IPS-18a (cell line): Measurements from ENCODE around the gene THAP11.

Source experiments
- H3K27ac ChIP-seq: one replicate; pipeline ENCODE4 v1.5.1; 2013; ENCODE audit warnings: low read length
- H3K27me3 ChIP-seq: one replicate; pipeline ENCODE4 v1.6.1; 2013; ENCODE audit warnings: mild to moderate bottlenecking, low read length; ENCODE audit not compliant: control insufficient read depth, insufficient read depth
- H3K36me3 ChIP-seq: one replicate; pipeline ENCODE4 v1.6.1; 2013; ENCODE audit warnings: low read depth, low read length; ENCODE audit not compliant: control insufficient read depth
- H3K4me1 ChIP-seq: one replicate; pipeline ENCODE4 v1.6.1; 2013; ENCODE audit warnings: low read depth, low read length; ENCODE audit not compliant: control insufficient read depth
- H3K4me3 ChIP-seq: one replicate; pipeline ENCODE4 v1.5.1; 2013; ENCODE audit warnings: low read length
- H3K9ac ChIP-seq: one replicate; pipeline ENCODE4 v1.6.1; 2013; ENCODE audit warnings: mild to moderate bottlenecking, low read length, moderate library complexity
- H3K9me3 ChIP-seq: one replicate; pipeline ENCODE4 v1.6.1; 2013; ENCODE audit warnings: low read depth, low read length; ENCODE audit not compliant: control insufficient read depth

Gene THAP11

DNA sequence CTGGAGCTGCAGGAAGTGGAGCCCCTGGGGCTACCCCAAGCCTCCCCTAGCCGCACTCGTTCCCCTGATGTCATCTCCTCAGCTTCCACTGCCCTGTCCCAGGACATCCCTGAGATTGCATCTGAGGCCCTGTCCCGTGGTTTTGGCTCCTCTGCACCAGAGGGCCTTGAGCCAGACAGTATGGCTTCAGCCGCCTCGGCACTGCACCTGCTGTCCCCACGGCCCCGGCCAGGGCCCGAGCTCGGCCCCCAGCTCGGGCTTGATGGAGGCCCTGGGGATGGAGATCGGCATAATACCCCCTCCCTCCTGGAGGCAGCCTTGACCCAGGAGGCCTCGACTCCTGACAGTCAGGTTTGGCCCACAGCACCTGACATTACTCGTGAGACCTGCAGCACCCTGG lies 38.5 kb downstream of the THAP11 start:
- no peak overlapping the region for H3K27ac ChIP-seq
- H3K36me3 ChIP-seq: peaks cover 62% of the 10 kb centered on the region

GRCh38 chr16:67881621-67882161 lies 39.6 kb downstream of the THAP11 start:
- Histone ChIP-seq H3K36me3 (peaks cover 62% of the 10 kb centered on the region), H3K4me1 (peaks cover 7% of the 10 kb centered on the region), H3K27ac (no peak overlapping the region), H3K9ac (no peak overlapping the region), H3K4me3 (no peak overlapping the region), H3K27me3 (no peaks in the 10 kb centered on the region), H3K9me3 (no peaks in the 10 kb centered on the region)

More for the DNA sequence above, 38.5 kb downstream of the THAP11 start:
- no peak overlapping the region for H3K9ac ChIP-seq
- H3K9me3 ChIP-seq: no peaks in the 10 kb centered on the region
- H3K4me1 ChIP-seq: peaks cover 7% of the 10 kb centered on the region
- H3K27me3 ChIP-seq: no peaks in the 10 kb centered on the region
- no peak overlapping the region for H3K4me3 ChIP-seq

- H3K9ac ChIP-seq: no peak overlapping the region
- H3K4me3 ChIP-seq: no peak overlapping the region
- H3K27me3 ChIP-seq: no peaks in the 10 kb centered on the region
- no peak overlapping the region for H3K27ac ChIP-seq
- no peaks in the 10 kb centered on the region for H3K9me3 ChIP-seq
- H3K36me3 ChIP-seq: peaks cover 55% of the 10 kb centered on the region
- H3K4me1 ChIP-seq: peaks cover 7% of the 10 kb centered on the region
Measured at GRCh38 chr16:67882374-67883145, 40.4 kb downstream of the THAP11 start.

DNA sequence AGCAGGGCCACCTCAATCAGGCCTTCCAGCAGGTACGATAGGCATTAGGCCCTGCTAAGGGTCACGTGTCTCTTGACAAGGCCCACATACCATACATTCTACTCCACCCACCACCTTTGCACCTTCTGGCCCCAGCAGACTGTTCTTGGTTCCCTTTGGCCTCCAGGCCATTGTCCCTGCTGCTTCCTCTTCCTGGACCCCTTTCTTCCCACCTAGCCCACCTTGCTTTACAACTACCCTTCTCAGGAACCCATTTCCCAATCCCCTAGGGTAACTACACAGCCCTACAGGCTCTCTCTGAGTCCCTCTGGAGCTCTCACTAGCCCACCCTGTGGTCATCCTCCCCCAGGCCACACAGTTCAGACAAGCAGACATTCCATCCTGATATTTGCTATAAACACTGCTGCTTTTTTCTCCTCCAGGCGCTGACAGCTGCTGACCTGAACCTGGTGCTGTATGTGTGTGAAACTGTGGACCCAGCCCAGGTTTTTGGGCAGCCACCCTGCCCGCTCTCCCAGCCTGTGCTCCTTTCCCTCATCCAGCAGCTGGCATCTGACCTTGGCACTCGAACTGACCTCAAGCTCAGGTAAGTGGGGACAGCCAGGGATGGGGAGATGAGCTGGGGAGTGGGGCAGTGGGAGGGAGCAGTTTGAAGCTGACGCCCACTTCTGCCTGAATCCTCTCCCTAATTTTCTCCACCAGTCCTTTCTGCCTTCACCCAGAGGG lies 41.2 kb downstream of the THAP11 start:
- H3K9ac ChIP-seq: no peak overlapping the region
- H3K36me3 ChIP-seq: peaks cover 48% of the 10 kb centered on the region
- H3K27me3 ChIP-seq: no peaks in the 10 kb centered on the region

DNA sequence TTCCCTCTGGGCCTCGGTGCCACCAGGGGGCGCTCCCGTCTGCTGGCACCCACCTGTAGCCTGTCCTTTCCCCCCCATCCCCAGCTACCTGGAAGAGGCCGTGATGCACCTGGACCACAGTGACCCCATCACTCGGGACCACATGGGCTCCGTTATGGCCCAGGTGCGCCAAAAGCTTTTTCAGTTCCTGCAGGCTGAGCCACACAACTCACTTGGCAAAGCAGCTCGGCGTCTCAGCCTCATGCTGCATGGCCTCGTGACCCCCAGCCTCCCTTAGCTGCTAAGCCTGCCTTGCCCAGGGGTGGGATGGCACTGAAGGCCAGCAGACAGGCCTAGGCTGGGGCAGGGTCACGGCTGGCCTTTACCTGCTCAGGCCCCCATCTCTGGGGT lies 41.7 kb downstream of the THAP11 start:
- Histone ChIP-seq H3K27ac (no peak overlapping the region), H3K9me3 (no peaks in the 10 kb centered on the region), H3K4me3 (no peak overlapping the region), H3K4me1 (peaks cover 7% of the 10 kb centered on the region), H3K27me3 (no peaks in the 10 kb centered on the region), H3K9ac (no peak overlapping the region), H3K36me3 (peaks cover 42% of the 10 kb centered on the region)

More for the DNA sequence above, 41.2 kb downstream of the THAP11 start:
- Histone ChIP-seq H3K4me3 (no peak overlapping the region), H3K9me3 (no peaks in the 10 kb centered on the region), H3K27ac (no peak overlapping the region), H3K4me1 (peaks cover 7% of the 10 kb centered on the region)

DNA sequence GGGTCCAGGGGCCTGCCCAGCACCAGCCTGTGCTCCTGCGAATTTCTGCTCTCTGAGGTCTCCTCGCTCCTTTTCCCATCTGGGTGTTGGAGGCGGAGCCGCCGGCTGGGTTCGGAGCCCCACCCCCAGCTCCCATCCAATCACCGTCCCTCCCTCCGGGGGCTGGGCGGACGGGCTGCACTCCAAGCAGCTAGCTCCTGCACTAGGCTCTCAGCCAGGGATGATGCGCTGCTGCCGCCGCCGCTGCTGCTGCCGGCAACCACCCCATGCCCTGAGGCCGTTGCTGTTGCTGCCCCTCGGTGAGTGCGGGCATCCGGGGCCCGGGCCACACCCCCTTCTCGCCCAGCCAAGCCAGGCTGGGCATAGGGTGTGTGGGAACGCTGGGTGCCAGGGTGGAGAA lies 42.6 kb downstream of the THAP11 start, which contains the start of gene NRN1L:
Gene NRN1L (plus strand): TSS at position 202 of the 400 bp plus-strand sequence. CDS start 19 bp downstream, at position 221.
- H3K4me3 ChIP-seq: peak within 1 kb of the TSS; percentile 46
- H3K9ac ChIP-seq: peak within 1 kb of the TSS; percentile 16
- no peak within 1 kb of the TSS for H3K27ac ChIP-seq
- no peaks in the 10 kb centered on the region for H3K27me3 ChIP-seq
- peaks cover 34% of the 10 kb centered on the region for H3K36me3 ChIP-seq
- peaks cover 7% of the 10 kb centered on the region for H3K4me1 ChIP-seq
- H3K9me3 ChIP-seq: no peaks in the 10 kb centered on the region

GRCh38 chr16:67885545-67885944 lies 43.4 kb downstream of the THAP11 start:
- Histone ChIP-seq H3K27me3 (no peaks in the 10 kb centered on the region), H3K9ac (no peak overlapping the region), H3K4me1 (peaks cover 7% of the 10 kb centered on the region), H3K36me3 (peaks cover 28% of the 10 kb centered on the region), H3K9me3 (no peaks in the 10 kb centered on the region), H3K4me3 (no peak overlapping the region), H3K27ac (no peak overlapping the region)

- H3K9me3 ChIP-seq: no peaks in the 10 kb centered on the region
- H3K27me3 ChIP-seq: no peaks in the 10 kb centered on the region
- H3K36me3 ChIP-seq: peaks cover 24% of the 10 kb centered on the region
- no peak overlapping the region for H3K9ac ChIP-seq
- peaks cover 7% of the 10 kb centered on the region for H3K4me1 ChIP-seq
- H3K4me3 ChIP-seq: no peak overlapping the region
- no peak overlapping the region for H3K27ac ChIP-seq
Measured at GRCh38 chr16:67885976-67886375, 43.9 kb downstream of the THAP11 start.

DNA sequence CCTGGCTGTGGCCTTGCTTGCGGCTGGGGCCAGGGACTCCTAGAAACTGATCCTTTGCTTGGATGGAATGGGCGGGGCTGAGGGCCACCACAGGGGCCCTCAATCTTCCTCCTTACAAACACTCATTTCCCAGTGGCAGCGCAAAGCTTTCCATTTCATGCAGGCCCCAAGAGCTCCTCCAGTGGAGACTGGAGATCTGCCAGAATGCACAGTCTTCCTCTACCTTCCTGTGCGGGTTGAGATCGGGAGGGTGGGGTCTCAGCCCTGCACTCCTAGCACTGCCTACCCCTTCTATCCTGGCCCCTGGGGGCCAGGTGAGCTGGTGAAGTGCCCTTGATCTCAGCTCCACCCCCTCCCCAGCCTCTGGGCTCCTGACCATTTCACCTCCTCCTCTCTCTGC lies 44.3 kb downstream of the THAP11 start:
- H3K27me3 ChIP-seq: no peaks in the 10 kb centered on the region
- H3K9me3 ChIP-seq: no peaks in the 10 kb centered on the region
- no peak overlapping the region for H3K4me3 ChIP-seq
- peaks cover 20% of the 10 kb centered on the region for H3K36me3 ChIP-seq
- no peak overlapping the region for H3K27ac ChIP-seq
- H3K9ac ChIP-seq: no peak overlapping the region
- H3K4me1 ChIP-seq: peaks cover 7% of the 10 kb centered on the region

GRCh38 chr16:67888331-67888730 lies 46.2 kb downstream of the THAP11 start:
- no peak overlapping the region for H3K4me3 ChIP-seq
- H3K9ac ChIP-seq: no peak overlapping the region
- no peaks in the 10 kb centered on the region for H3K9me3 ChIP-seq
- H3K27me3 ChIP-seq: no peaks in the 10 kb centered on the region
- H3K4me1 ChIP-seq: peaks cover 11% of the 10 kb centered on the region
- no peak overlapping the region for H3K27ac ChIP-seq
- peaks cover under 1% of the 10 kb centered on the region for H3K36me3 ChIP-seq

DNA sequence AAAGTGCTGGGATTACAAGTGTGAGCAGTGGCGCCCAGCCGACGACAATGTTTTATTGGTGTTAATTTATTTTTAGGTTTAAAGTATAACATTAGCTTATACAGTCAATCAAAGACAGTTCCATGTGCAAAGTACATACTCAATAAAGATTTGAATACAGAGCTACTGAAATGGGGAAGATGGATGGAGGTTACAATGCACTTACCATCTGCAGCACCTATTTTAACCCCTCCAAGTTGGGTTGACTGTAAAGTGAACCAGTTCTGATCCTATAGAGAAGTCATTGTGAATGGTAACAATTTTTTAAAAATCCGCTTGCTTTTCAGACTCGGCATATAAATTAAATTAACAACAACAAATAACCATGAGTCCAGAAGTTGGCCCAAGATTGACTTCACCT lies 50.3 kb downstream of the THAP11 start:
- peak overlapping the region; percentile 65 for H3K9ac ChIP-seq
- no peaks in the 10 kb centered on the region for H3K9me3 ChIP-seq
- peak overlapping the region; percentile 11 for H3K27ac ChIP-seq

More for the DNA sequence above, 50.3 kb downstream of the THAP11 start:
- H3K4me1 ChIP-seq: peaks cover 9% of the 10 kb centered on the region
- H3K36me3 ChIP-seq: no peaks in the 10 kb centered on the region
- H3K27me3 ChIP-seq: no peaks in the 10 kb centered on the region
- H3K4me3 ChIP-seq: peak overlapping the region; percentile 65
